ENCODE measurements around the gene KCNN1. TPM values are rescaled to one million over a fixed set of nuclear protein-coding genes. Genes with fewer than 3 reads are reported as not detected.
A peak's percentile ranks its signal among the peaks of the same experiment; 100 is the strongest.
"Not testable (repeated sequence)": the region's sequence is repeated elsewhere in the genome, so short reads cannot be mapped to it uniquely, and the experiment has no call there.

The KCNN1 gene
- total and polyA plus RNA-seq, 4 donors, result 0.14 to 0.60 (median 0.19) TPM; not detected in 1

DNA sequence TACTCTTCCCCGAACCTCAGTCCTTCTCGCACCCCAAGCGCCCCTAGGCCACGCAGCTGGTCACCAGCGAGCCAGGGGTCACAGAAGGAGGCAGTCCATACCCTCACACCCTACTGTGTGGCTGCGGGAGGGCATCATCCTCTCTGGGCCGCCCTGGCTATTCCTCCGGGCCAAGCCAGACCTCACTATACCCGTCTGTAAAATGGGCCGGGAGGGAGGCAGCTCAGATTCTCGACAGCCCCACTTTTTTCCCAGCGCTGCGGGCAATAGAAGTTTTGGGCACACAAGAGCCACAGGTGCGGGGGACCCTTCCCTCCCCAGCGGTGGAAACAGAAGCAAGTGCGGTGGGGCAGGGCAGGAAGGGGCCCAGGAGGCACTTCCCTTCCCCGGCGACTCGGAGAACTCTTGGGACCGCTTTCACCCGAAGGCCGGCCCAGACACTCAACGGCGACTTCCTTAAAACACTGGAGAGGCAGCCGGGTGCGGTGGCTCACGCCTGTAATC is 35.5 kb downstream of the KCNN1 start:
- DNase-seq, result no peak
- TF ChIP-seq, protein P1, sequence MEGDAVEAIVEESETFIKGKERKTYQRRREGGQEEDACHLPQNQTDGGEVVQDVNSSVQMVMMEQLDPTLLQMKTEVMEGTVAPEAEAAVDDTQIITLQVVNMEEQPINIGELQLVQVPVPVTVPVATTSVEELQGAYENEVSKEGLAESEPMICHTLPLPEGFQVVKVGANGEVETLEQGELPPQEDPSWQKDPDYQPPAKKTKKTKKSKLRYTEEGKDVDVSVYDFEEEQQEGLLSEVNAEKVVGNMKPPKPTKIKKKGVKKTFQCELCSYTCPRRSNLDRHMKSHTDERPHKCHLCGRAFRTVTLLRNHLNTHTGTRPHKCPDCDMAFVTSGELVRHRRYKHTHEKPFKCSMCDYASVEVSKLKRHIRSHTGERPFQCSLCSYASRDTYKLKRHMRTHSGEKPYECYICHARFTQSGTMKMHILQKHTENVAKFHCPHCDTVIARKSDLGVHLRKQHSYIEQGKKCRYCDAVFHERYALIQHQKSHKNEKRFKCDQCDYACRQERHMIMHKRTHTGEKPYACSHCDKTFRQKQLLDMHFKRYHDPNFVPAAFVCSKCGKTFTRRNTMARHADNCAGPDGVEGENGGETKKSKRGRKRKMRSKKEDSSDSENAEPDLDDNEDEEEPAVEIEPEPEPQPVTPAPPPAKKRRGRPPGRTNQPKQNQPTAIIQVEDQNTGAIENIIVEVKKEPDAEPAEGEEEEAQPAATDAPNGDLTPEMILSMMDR (IDR thresholded peaks at IDR 0.05; ENCODE audit: control extremely low read depth, extremely low read depth), result no peak
- H3K27me3 ChIP-seq (ENCODE audit: control insufficient read depth in 3 of 3, insufficient read depth in 3 of 3, low read length in 2 of 3), result no peaks in the 10 kb centered on the region
- ATAC-seq (ENCODE audit: insufficient read depth, low FRiP score), result no peak
- H3K36me3 ChIP-seq (ENCODE audit: control insufficient read depth in 4 of 4, insufficient read depth in 4 of 4, low read length in 4 of 4), result no peaks in the 10 kb centered on the region
- no peak overlapping the region for H3K9ac ChIP-seq (ENCODE audit: insufficient read depth in 1 of 2, low read length in 2 of 2)
- peak overlapping the region; percentile 76 for H3K4me3 ChIP-seq
- H3K4me1 ChIP-seq (ENCODE audit: control insufficient read depth in 5 of 5, insufficient read depth in 5 of 5, low read length in 5 of 5), result peaks cover 0 to 8% (median 0%) of the 10 kb centered on the region in 5 donors
- 46 to 56% methylated on average over 27 of the region's 27 CpGs for WGBS, 2 donors
- H3K27ac ChIP-seq (ENCODE audit: low read depth in 1 of 2, low read length in 1 of 2), result peak overlapping the region in 1 of 2 donors; percentile 89
- H3K9me3 ChIP-seq (ENCODE audit: control insufficient read depth in 4 of 4, insufficient read depth in 3 of 4, low read length in 3 of 4), result no peaks in the 10 kb centered on the region

DNA sequence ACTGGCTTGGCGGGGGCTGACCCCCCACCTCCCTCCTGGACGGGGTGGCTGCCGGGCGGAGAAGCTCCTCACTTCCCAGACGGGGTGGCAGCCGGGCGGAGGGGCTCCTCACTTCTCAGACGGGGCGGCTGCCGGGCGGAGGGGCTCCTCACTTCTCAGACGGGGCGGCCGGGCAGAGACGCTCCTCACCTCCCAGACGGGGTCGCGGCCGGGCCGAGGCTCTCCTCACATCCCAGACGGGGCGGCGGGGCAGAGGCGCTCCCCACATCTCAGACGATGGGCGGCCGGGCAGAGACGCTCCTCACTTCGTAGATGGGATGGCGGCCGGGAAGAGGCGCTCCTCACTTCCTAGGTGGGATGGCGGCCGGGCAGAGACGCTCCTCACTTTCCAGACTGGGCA is 38.8 kb downstream of the KCNN1 start:
- Histone ChIP-seq H3K36me3 (ENCODE audit: control insufficient read depth in 4 of 4, insufficient read depth in 4 of 4, low read length in 4 of 4) (peaks cover 0 to 18% (median 0%) of the 10 kb centered on the region in 4 donors), H3K4me1 (ENCODE audit: control insufficient read depth in 5 of 5, insufficient read depth in 5 of 5, low read length in 5 of 5) (peaks cover 0 to 17% (median 5%) of the 10 kb centered on the region in 5 donors)
- not testable (repeated sequence) for DNase-seq; H3K9me3 ChIP-seq (ENCODE audit: control insufficient read depth in 4 of 4, insufficient read depth in 3 of 4, low read length in 3 of 4); H3K27ac ChIP-seq (ENCODE audit: low read depth in 1 of 2, low read length in 1 of 2); ATAC-seq (ENCODE audit: insufficient read depth, low FRiP score); H3K27me3 ChIP-seq (ENCODE audit: control insufficient read depth in 3 of 3, insufficient read depth in 3 of 3, low read length in 2 of 3); H3K4me3 ChIP-seq; H3K9ac ChIP-seq (ENCODE audit: insufficient read depth in 1 of 2, low read length in 2 of 2)
- WGBS, 2 donors, result 96 to 97% methylated on average over 23 to 35 of the region's 35 CpGs

DNA sequence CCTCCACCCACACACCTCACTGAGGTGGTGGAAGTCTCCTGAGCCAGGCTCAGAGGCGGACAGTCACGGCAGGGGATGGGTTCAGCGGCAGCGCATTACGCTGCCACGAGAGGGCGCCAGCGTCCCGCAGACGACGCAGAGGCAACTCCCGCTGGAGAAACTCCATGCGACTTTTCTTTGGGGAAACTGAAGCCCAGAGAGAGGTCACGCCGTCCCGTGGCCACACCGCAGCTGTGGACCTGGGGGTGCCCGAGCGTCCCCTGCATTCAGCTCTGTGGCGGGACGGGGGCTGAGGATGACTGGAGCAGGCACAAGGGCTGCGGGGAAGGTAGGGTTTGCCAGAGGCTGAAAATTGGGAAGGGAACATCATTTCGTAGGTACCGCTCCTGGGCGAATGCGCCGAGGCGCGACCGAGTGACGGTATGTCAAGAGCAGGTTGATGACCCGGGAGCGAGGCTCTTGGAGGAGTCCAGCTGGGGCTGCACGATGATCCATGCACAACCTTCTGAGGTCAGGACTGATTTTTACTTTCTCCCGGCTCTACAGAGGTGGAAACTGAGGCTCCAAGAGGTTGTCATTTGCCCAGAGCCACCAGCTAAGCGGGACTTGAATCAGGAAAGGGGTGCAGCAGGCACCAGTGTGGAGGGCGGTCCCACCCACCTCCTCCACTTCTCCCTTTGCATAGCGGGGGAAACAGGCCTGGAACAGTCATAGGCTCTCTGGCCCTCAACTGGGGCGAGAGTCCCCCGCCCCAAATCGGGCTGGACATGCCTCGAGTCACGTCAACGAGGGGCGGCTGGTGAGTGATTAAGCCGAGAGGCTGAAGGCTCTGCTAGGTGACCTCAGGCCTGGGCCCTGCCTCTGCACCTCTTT is 40.4 kb downstream of the KCNN1 start:
- ATAC-seq (ENCODE audit: insufficient read depth, low FRiP score) (peak; percentile 86), DNase-seq (peak; percentile 81 to 84 (median 82))
- Histone ChIP-seq H3K4me3 (peak overlapping the region; percentile 25), H3K27ac (ENCODE audit: low read depth in 1 of 2, low read length in 1 of 2) (peak overlapping the region; percentile 83 to 86), H3K4me1 (ENCODE audit: control insufficient read depth in 5 of 5, insufficient read depth in 5 of 5, low read length in 5 of 5) (peaks cover 0 to 13% (median 5%) of the 10 kb centered on the region in 5 donors), H3K36me3 (ENCODE audit: control insufficient read depth in 4 of 4, insufficient read depth in 4 of 4, low read length in 4 of 4) (peaks cover 0 to 23% (median 0%) of the 10 kb centered on the region in 4 donors), H3K27me3 (ENCODE audit: control insufficient read depth in 3 of 3, insufficient read depth in 3 of 3, low read length in 2 of 3) (no peaks in the 10 kb centered on the region), H3K9me3 (ENCODE audit: control insufficient read depth in 4 of 4, insufficient read depth in 3 of 4, low read length in 3 of 4) (no peaks in the 10 kb centered on the region), H3K9ac (ENCODE audit: insufficient read depth in 1 of 2, low read length in 2 of 2) (peak overlapping the region in 1 of 2 donors; percentile 43)
- WGBS, 2 donors, result 2% methylated on average over 46 of the region's 46 CpGs
- TF ChIP-seq, protein P1 (IDR thresholded peaks at IDR 0.05; ENCODE audit: control extremely low read depth, extremely low read depth), result peak; percentile 99

Data from lung (tissue), 12 donors.